ENCODE data around the gene CCR9. TPM values are rescaled to one million over a fixed set of nuclear protein-coding genes. Genes with fewer than 3 reads are reported as not detected.

The CCR9 gene
- total RNA-seq, 2 experiments from 2014 or later: 0.32 TPM; not detected in 1

DNA sequence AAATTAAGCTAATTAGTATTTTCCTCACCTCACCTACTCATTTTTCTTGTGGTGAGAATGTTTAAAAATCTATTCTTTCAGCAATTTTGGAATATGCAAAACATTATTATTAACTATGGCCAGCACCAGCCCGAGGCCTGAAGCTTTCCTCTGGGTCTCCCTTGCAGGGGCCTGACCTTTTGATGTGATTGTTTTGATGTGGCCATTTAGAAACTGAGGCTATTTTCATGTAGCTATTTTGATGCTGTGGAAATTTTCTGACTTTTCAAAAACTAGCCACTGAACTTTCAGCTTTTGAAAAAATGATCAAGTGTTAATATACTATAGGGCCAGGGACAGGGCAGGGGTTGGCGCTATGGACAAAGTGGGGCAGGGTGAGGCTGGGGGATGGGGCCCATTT is 8.2 kb upstream of the CCR9 start:
- Histone ChIP-seq H3K4me1 (ENCODE audit: insufficient read depth, low read length, poor library complexity, severe bottlenecking) (no peaks in the 10 kb centered on the region), H3K9me3 (ENCODE audit: low read length) (no peaks in the 10 kb centered on the region), H3K36me3 (ENCODE audit: insufficient read depth, low read length) (no peaks in the 10 kb centered on the region), H3K79me2 (ENCODE audit: insufficient read depth, low read depth, low read length) (no peaks in the 10 kb centered on the region), H3K4me2 (ENCODE audit: low read length) (no peak overlapping the region), H2AFZ (ENCODE audit: low read length) (no peak overlapping the region), H3K27ac (ENCODE audit: low read depth, low read length, poor library complexity, severe bottlenecking) (no peak overlapping the region), H3K4me3 (ENCODE audit: low read depth, low read length, poor library complexity, severe bottlenecking) (no peak overlapping the region), H4K20me1 (ENCODE audit: insufficient read depth, low read length) (no peaks in the 10 kb centered on the region), H3K9me2 (ENCODE audit: insufficient read depth, low read length) (no peaks in the 10 kb centered on the region)
- intact Hi-C loops (cut with micrococcal nuclease; ENCODE audit: unreplicated experiment): no loop called here
- BruUV-seq (replicated peaks): no TSS peak
- no peak for DNase-seq (ENCODE audit: low spot score)
- CTCF ChIA-PET (ENCODE audit: unreplicated experiment): interaction anchor here (1.1 kb wide), 1 partner anchor 26 kb away, joined by 4 read pairs; no protein-coding TSS in a partner anchor
- TF ChIP-seq, protein P1, sequence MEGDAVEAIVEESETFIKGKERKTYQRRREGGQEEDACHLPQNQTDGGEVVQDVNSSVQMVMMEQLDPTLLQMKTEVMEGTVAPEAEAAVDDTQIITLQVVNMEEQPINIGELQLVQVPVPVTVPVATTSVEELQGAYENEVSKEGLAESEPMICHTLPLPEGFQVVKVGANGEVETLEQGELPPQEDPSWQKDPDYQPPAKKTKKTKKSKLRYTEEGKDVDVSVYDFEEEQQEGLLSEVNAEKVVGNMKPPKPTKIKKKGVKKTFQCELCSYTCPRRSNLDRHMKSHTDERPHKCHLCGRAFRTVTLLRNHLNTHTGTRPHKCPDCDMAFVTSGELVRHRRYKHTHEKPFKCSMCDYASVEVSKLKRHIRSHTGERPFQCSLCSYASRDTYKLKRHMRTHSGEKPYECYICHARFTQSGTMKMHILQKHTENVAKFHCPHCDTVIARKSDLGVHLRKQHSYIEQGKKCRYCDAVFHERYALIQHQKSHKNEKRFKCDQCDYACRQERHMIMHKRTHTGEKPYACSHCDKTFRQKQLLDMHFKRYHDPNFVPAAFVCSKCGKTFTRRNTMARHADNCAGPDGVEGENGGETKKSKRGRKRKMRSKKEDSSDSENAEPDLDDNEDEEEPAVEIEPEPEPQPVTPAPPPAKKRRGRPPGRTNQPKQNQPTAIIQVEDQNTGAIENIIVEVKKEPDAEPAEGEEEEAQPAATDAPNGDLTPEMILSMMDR (conservative IDR thresholded peaks at IDR 0.05; ENCODE audit: low read length): no peak
- TF ChIP-seq EZH2phosphoT487 (IDR thresholded peaks at IDR 0.05; ENCODE audit: borderline replicate concordance, low read depth, low read length): no peak
- POLR2A ChIA-PET: no interaction called here

DNA sequence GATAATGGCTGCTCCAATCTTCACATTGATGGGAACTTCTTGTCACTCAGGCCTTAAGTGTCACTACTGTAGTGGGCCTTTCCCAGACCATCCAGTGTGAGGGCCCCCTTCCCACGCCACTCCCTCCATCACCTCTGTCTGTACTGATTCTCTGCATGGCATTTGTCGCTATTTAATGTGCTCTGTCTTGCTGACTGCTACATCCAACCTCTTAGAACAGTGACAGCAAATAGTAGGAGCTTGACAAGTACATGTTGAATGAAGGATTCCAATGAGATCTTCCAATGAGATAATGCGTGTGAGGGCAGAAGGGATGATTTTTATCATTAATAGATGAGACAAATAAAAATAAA is 5.6 kb upstream of the CCR9 start:
- ChIA-PET POLR2A (interaction anchor here (0.8 to 1.5 kb wide), 2 partner anchors 9 to 16 kb away, joined by 3 to 4 read pairs; no protein-coding TSS in a partner anchor), CTCF (ENCODE audit: unreplicated experiment) (no interaction called here)
- no peak overlapping the region for H2AFZ ChIP-seq (ENCODE audit: low read length)
- intact Hi-C loops (cut with micrococcal nuclease; ENCODE audit: unreplicated experiment): no loop called here
- no peak overlapping the region for H3K27ac ChIP-seq (ENCODE audit: low read depth, low read length, poor library complexity, severe bottlenecking)
- no peaks in the 10 kb centered on the region for H3K79me2 ChIP-seq (ENCODE audit: insufficient read depth, low read depth, low read length)
- no peaks in the 10 kb centered on the region for H3K36me3 ChIP-seq (ENCODE audit: insufficient read depth, low read length)
- no peaks in the 10 kb centered on the region for H3K4me1 ChIP-seq (ENCODE audit: insufficient read depth, low read length, poor library complexity, severe bottlenecking)
- H4K20me1 ChIP-seq (ENCODE audit: insufficient read depth, low read length): no peaks in the 10 kb centered on the region
- H3K4me2 ChIP-seq (ENCODE audit: low read length): no peak overlapping the region
- H3K4me3 ChIP-seq (ENCODE audit: low read depth, low read length, poor library complexity, severe bottlenecking): no peak overlapping the region
- TF ChIP-seq, protein P1 (conservative IDR thresholded peaks at IDR 0.05; ENCODE audit: low read length): no peak
- no peak for TF ChIP-seq EZH2phosphoT487 (IDR thresholded peaks at IDR 0.05; ENCODE audit: borderline replicate concordance, low read depth, low read length)
- no peak for DNase-seq (ENCODE audit: low spot score)
- no peaks in the 10 kb centered on the region for H3K9me2 ChIP-seq (ENCODE audit: insufficient read depth, low read length)
- no peaks in the 10 kb centered on the region for H3K9me3 ChIP-seq (ENCODE audit: low read length)
- BruUV-seq (replicated peaks): no TSS peak

DNA sequence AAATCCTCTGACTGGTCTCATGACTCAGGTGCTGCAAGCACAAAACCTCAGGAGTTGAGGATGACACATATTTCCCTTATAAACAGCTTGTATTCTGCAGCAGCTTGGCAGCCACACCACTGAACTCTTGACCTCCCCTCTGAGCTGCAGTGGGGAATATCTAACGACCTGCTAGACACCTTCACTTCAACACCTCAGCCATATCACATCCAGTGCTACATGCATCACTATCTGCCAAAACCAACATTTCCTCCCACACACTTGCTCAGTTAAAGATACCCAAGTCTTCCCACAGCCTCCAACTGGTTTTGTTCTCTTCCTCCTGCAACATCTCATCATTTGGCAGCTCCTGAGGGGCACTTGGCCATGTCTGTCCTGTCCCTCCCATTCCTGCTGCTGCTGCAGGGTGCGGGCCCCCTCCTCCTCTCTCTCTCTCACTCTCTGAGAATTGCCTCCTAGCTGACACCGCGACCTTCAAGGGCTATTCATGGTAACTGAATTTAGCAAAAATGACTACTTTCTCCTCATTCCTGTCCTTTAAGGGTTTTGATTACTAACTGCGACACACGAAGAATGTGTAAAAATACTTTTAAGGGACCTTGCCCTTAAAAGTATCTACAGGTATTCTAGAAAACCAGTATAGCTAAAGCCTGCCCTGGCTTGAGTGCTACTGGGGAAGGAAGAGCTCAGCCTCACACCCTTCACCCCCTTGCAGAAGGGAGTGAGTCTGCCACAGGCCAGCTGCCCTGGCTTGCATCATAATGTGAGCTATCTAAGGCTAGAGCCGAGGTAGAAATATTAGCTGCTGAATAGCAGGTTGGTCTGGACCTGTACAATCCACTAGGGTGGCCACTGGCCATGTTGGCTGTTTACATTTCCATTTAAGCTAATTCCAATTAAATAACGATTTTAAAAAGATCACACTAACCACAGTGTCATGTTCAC is 5.0 kb upstream of the CCR9 start:
- POLR2A ChIA-PET: interaction anchor here (0.8 to 1.5 kb wide), 2 partner anchors 9 to 16 kb away, joined by 3 to 4 read pairs; no protein-coding TSS in a partner anchor
- no peak for TF ChIP-seq EZH2phosphoT487 (IDR thresholded peaks at IDR 0.05; ENCODE audit: borderline replicate concordance, low read depth, low read length)
- TF ChIP-seq, protein P1 (conservative IDR thresholded peaks at IDR 0.05; ENCODE audit: low read length): no peak
- H3K79me2 ChIP-seq (ENCODE audit: insufficient read depth, low read depth, low read length): no peaks in the 10 kb centered on the region
- no peak overlapping the region for H3K4me2 ChIP-seq (ENCODE audit: low read length)
- CTCF ChIA-PET (ENCODE audit: unreplicated experiment): no interaction called here
- no peaks in the 10 kb centered on the region for H3K9me3 ChIP-seq (ENCODE audit: low read length)
- H3K9me2 ChIP-seq (ENCODE audit: insufficient read depth, low read length): no peaks in the 10 kb centered on the region
- no peak overlapping the region for H3K4me3 ChIP-seq (ENCODE audit: low read depth, low read length, poor library complexity, severe bottlenecking)
- H2AFZ ChIP-seq (ENCODE audit: low read length): no peak overlapping the region
- intact Hi-C loops (cut with micrococcal nuclease; ENCODE audit: unreplicated experiment): no loop called here
- H4K20me1 ChIP-seq (ENCODE audit: insufficient read depth, low read length): no peaks in the 10 kb centered on the region
- DNase-seq (ENCODE audit: low spot score): no peak
- H3K27ac ChIP-seq (ENCODE audit: low read depth, low read length, poor library complexity, severe bottlenecking): no peak overlapping the region
- no TSS peak for BruUV-seq (replicated peaks)
- H3K36me3 ChIP-seq (ENCODE audit: insufficient read depth, low read length): no peaks in the 10 kb centered on the region
- no peaks in the 10 kb centered on the region for H3K4me1 ChIP-seq (ENCODE audit: insufficient read depth, low read length, poor library complexity, severe bottlenecking)

All from OCI-LY7 (cell line).